ENCODE results near the gene DLG2. TPM values are rescaled to one million over a fixed set of nuclear protein-coding genes. Genes with fewer than 3 reads are reported as not detected.

The DLG2 gene
- total and polyA plus RNA-seq, 2 of the 8 experiments (the other 6 are each of a cell fraction or from before 2014, with no cell fraction given), result 1.7 to 14.3 TPM

GRCh38 chr11:85167471-85167870, 459.7 kb downstream of the DLG2 start (continued):
- TF ChIP-seq USF2 (IDR thresholded peaks at IDR 0.05; ENCODE audit: low read length) (no peak), CHD7 (IDR thresholded peaks at IDR 0.05; ENCODE audit: insufficient replicate concordance, low read length) (no peak)
